ENCODE measurements around the gene CCDC174.

Gene CCDC174

GRCh38 chr3:14676881-14677280 lies 25.3 kb downstream of the CCDC174 start:
- TF ChIP-seq, protein P1, sequence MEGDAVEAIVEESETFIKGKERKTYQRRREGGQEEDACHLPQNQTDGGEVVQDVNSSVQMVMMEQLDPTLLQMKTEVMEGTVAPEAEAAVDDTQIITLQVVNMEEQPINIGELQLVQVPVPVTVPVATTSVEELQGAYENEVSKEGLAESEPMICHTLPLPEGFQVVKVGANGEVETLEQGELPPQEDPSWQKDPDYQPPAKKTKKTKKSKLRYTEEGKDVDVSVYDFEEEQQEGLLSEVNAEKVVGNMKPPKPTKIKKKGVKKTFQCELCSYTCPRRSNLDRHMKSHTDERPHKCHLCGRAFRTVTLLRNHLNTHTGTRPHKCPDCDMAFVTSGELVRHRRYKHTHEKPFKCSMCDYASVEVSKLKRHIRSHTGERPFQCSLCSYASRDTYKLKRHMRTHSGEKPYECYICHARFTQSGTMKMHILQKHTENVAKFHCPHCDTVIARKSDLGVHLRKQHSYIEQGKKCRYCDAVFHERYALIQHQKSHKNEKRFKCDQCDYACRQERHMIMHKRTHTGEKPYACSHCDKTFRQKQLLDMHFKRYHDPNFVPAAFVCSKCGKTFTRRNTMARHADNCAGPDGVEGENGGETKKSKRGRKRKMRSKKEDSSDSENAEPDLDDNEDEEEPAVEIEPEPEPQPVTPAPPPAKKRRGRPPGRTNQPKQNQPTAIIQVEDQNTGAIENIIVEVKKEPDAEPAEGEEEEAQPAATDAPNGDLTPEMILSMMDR (IDR thresholded peaks at IDR 0.05; ENCODE audit: low read depth, low read length, missing control alignments): no peak
- DNase-seq (ENCODE audit: low read depth): no peak
- in situ Hi-C loops (cut with HindIII; ENCODE audit: low sequenced_read_pairs): no loop called here
- H3K4me3 ChIP-seq (ENCODE audit: low read depth, low read length): no peak overlapping the region

DNA sequence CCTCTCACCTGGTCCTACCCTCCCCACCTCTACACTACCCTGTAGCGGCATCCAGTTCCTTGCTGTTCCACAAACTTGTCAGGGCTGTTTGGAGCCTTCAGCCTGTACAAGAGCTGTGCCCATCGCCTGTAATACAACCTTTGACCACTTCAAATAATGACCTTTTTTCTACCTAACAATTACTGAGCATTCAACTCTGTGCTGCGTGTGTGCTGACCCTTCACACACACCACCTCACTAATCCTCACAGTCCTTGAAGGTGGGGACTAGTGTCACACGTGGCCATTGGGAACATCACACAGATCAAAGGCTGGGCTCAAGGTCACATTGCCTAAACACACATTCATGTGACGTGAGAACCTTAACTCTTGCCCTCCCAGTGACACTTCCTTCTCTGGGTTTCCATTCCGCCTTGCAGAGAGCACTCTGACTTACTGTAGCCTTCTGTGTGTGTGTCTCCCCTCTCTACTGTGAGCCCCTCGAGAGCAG lies 26.5 kb downstream of the CCDC174 start:
- TF ChIP-seq, protein P1 (IDR thresholded peaks at IDR 0.05; ENCODE audit: low read depth, low read length, missing control alignments): no peak
- in situ Hi-C loops (cut with HindIII; ENCODE audit: low sequenced_read_pairs): no loop called here
- H3K4me3 ChIP-seq (ENCODE audit: low read depth, low read length): no peak overlapping the region
- no peak for DNase-seq (ENCODE audit: low read depth)

GRCh38 chr3:14680115-14680514 lies 28.6 kb downstream of the CCDC174 start:
- in situ Hi-C loops (cut with HindIII; ENCODE audit: low sequenced_read_pairs): no loop called here
- TF ChIP-seq, protein P1 (IDR thresholded peaks at IDR 0.05; ENCODE audit: low read depth, low read length, missing control alignments): no peak
- DNase-seq (ENCODE audit: low read depth): no peak
- no peak overlapping the region for H3K4me3 ChIP-seq (ENCODE audit: low read depth, low read length)

GRCh38 chr3:14680716-14681115 lies 29.2 kb downstream of the CCDC174 start:
- no peak overlapping the region for H3K4me3 ChIP-seq (ENCODE audit: low read depth, low read length)
- no peak for DNase-seq (ENCODE audit: low read depth)
- TF ChIP-seq, protein P1 (IDR thresholded peaks at IDR 0.05; ENCODE audit: low read depth, low read length, missing control alignments): no peak
- in situ Hi-C loops (cut with HindIII; ENCODE audit: low sequenced_read_pairs): no loop called here

GRCh38 chr3:14684447-14684846 lies 32.9 kb downstream of the CCDC174 start:
- TF ChIP-seq, protein P1 (IDR thresholded peaks at IDR 0.05; ENCODE audit: low read depth, low read length, missing control alignments): no peak
- DNase-seq (ENCODE audit: low read depth): no peak
- in situ Hi-C loops (cut with HindIII; ENCODE audit: low sequenced_read_pairs): no loop called here

GRCh38 chr3:14685179-14685578 lies 33.6 kb downstream of the CCDC174 start:
- in situ Hi-C loops (cut with HindIII; ENCODE audit: low sequenced_read_pairs): no loop called here
- TF ChIP-seq, protein P1 (IDR thresholded peaks at IDR 0.05; ENCODE audit: low read depth, low read length, missing control alignments): no peak
- no peak for DNase-seq (ENCODE audit: low read depth)
- no peak overlapping the region for H3K4me3 ChIP-seq (ENCODE audit: low read depth, low read length)

More at GRCh38 chr3:14684447-14684846, 32.9 kb downstream of the CCDC174 start:
- H3K4me3 ChIP-seq (ENCODE audit: low read depth, low read length): no peak overlapping the region

- TF ChIP-seq, protein P1 (IDR thresholded peaks at IDR 0.05; ENCODE audit: low read depth, low read length, missing control alignments): no peak
- H3K4me3 ChIP-seq (ENCODE audit: low read depth, low read length): no peak overlapping the region
- in situ Hi-C loops (cut with HindIII; ENCODE audit: low sequenced_read_pairs): no loop called here
- no peak for DNase-seq (ENCODE audit: low read depth)
Observed at GRCh38 chr3:14687360-14687759, 35.8 kb downstream of the CCDC174 start.

All from astrocyte of the cerebellum (primary cell).